Parathyroid adenoma (tissue), 2 donors: ENCODE measurements around the gene TMEM235.

Experiments used
- H2AFZ ChIP-seq: fragments of 300-600 bp; sonication (generic); one replicate; pipeline ENCODE4 v1.7.0; 2017; ENCODE audit warnings: antibody characterized with exemption, mild to moderate bottlenecking
- H3K27ac ChIP-seq: fragments of 300-600 bp; sonication (generic); one replicate; pipeline ENCODE4 v1.7.0; 2017
- H3K27me3 ChIP-seq: fragments of 300-600 bp; sonication (generic); one replicate; pipeline ENCODE4 v1.7.0; 2017; ENCODE audit warnings: low read length; ENCODE audit not compliant: control insufficient read depth, insufficient read depth
- H3K36me3 ChIP-seq: fragments of 300-600 bp; sonication (generic); one replicate; pipeline ENCODE4 v1.7.0; 2017; ENCODE audit warnings: low read length; ENCODE audit not compliant: control insufficient read depth, insufficient read depth
- H3K4me1 ChIP-seq: fragments of 300-600 bp; sonication (generic); one replicate; pipeline ENCODE4 v1.7.0; 2017; ENCODE audit warnings: control low read depth
- H3K4me2 ChIP-seq: fragments of 300-600 bp; sonication (generic); one replicate; pipeline ENCODE4 v1.7.0; 2017; ENCODE audit warnings: low read length
- H3K4me3 ChIP-seq: fragments of 300-600 bp; sonication (generic); one replicate; pipeline ENCODE4 v1.7.0; 2017; ENCODE audit warnings: low read depth, low read length
- H3K79me2 ChIP-seq: fragments of 300-600 bp; sonication (generic); one replicate; pipeline ENCODE4 v1.7.0; 2017; ENCODE audit warnings: control low read depth
- H3K9ac ChIP-seq: fragments of 300-600 bp; sonication (generic); one replicate; pipeline ENCODE4 v1.7.0; 2017; ENCODE audit warnings: mild to moderate bottlenecking
- H3K9me3 ChIP-seq: fragments of 300-600 bp; sonication (generic); one replicate; pipeline ENCODE4 v1.7.0; 2017; ENCODE audit warnings: low read length; ENCODE audit not compliant: control insufficient read depth
- TF ChIP-seq, protein P1 (sequence below): fragments of 300-600 bp; sonication (generic); IDR thresholded peaks from one replicate; pipeline ENCODE4 v1.7.0; 2017; ENCODE audit warnings: antibody characterized with exemption, mild to moderate bottlenecking
- donor health status: primary hyperparathyroidism.

Gene TMEM235

DNA sequence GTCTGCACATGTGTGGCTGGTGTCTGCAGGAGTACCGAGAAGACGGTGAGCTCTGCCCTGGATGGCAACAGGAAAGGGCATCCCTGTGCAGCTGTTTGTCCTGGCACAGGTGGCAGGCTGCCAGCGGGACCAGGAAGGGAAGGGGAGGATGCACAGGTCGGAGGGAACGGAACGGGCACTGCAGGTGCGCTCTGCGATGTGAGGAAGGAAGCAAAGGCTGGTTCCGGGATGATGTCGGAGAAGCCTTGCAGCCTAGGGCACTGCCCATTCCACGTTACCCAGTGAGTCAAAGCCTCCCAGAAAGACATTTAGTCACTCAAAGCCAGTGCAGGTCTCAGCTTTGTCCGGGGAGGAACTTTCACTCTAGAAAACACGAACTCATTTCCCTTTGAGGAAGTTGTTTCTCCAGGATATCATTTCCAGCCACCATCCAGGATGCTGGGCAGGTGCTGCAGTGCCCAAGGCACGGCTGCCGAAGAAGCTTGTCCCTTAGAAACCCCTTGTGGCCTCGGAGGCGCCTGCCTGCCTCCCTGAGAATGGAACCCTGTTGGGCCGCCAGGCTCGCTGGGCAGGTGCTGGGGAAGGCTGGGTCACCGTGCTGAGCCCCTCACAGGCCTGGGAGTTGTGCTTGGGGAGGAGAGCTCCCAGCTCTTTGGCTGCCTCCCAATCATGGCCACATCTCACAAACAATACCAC lies 4.5 kb upstream of the TMEM235 start:
- H3K9me3 ChIP-seq: no peaks in the 10 kb centered on the region
- no peak overlapping the region for H2AFZ ChIP-seq
- no peak overlapping the region for H3K4me2 ChIP-seq
- TF ChIP-seq, protein P1, sequence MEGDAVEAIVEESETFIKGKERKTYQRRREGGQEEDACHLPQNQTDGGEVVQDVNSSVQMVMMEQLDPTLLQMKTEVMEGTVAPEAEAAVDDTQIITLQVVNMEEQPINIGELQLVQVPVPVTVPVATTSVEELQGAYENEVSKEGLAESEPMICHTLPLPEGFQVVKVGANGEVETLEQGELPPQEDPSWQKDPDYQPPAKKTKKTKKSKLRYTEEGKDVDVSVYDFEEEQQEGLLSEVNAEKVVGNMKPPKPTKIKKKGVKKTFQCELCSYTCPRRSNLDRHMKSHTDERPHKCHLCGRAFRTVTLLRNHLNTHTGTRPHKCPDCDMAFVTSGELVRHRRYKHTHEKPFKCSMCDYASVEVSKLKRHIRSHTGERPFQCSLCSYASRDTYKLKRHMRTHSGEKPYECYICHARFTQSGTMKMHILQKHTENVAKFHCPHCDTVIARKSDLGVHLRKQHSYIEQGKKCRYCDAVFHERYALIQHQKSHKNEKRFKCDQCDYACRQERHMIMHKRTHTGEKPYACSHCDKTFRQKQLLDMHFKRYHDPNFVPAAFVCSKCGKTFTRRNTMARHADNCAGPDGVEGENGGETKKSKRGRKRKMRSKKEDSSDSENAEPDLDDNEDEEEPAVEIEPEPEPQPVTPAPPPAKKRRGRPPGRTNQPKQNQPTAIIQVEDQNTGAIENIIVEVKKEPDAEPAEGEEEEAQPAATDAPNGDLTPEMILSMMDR: no peak
- peaks cover 7% of the 10 kb centered on the region for H3K27me3 ChIP-seq
- no peak overlapping the region for H3K9ac ChIP-seq
- H3K4me3 ChIP-seq: no peak overlapping the region
- no peaks in the 10 kb centered on the region for H3K4me1 ChIP-seq
- no peak overlapping the region for H3K27ac ChIP-seq
- no peaks in the 10 kb centered on the region for H3K79me2 ChIP-seq
- no peaks in the 10 kb centered on the region for H3K36me3 ChIP-seq

DNA sequence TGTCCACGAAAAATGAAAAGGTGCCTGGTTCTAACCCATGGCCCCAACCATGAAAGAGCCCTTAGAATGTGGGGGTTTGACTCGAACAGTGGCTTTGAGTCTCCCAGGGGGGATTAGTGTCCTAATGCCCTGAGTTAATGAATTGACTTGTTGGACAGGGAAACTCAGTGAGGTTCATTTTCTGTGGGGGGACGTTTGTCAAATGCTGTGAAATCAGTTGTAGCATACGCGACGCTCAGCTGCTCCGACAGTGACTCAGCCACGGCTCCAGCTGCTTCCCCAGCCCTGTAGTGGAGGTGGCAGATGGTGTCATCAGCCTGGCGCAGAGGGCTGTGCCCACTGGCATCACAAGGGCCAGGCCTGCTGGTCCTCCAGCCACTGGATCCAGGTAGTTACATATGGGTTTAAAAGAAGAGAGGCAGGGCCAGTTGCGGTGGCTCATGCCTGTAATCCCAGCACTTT lies 3.9 kb upstream of the TMEM235 start:
- TF ChIP-seq, protein P1: no peak
- H3K27me3 ChIP-seq: peaks cover 7% of the 10 kb centered on the region
- no peak overlapping the region for H3K9ac ChIP-seq
- H3K4me3 ChIP-seq: no peak overlapping the region
- H3K79me2 ChIP-seq: no peaks in the 10 kb centered on the region
- H3K4me2 ChIP-seq: no peak overlapping the region
- H3K36me3 ChIP-seq: no peaks in the 10 kb centered on the region
- no peak overlapping the region for H2AFZ ChIP-seq
- no peak overlapping the region for H3K27ac ChIP-seq
- no peaks in the 10 kb centered on the region for H3K9me3 ChIP-seq
- no peaks in the 10 kb centered on the region for H3K4me1 ChIP-seq

DNA sequence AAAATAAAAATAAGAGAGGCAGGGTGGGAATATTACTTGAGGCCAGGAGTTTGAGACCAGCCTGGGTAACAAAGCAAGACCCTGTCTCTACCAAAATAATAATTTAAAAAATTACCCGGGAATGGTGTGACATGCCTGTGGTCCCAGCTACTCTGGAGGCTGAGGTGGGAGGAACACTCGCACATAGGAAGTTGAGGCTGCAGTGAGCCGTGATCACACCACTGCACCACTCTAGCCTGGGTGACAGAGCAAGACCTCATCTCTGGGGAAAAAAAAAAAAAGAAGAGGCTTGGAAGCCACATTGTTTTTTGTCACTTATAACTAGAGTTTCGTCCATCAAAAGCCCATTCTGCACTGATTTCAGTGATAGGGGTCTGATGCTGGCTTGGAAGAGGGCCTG lies 3.3 kb upstream of the TMEM235 start:
- Histone ChIP-seq H3K4me3 (no peak overlapping the region), H3K9me3 (no peaks in the 10 kb centered on the region), H3K27me3 (peaks cover 7% of the 10 kb centered on the region), H2AFZ (no peak overlapping the region), H3K9ac (no peak overlapping the region), H3K36me3 (no peaks in the 10 kb centered on the region), H3K79me2 (no peaks in the 10 kb centered on the region), H3K4me1 (no peaks in the 10 kb centered on the region), H3K27ac (no peak overlapping the region), H3K4me2 (no peak overlapping the region)
- TF ChIP-seq, protein P1: no peak

DNA sequence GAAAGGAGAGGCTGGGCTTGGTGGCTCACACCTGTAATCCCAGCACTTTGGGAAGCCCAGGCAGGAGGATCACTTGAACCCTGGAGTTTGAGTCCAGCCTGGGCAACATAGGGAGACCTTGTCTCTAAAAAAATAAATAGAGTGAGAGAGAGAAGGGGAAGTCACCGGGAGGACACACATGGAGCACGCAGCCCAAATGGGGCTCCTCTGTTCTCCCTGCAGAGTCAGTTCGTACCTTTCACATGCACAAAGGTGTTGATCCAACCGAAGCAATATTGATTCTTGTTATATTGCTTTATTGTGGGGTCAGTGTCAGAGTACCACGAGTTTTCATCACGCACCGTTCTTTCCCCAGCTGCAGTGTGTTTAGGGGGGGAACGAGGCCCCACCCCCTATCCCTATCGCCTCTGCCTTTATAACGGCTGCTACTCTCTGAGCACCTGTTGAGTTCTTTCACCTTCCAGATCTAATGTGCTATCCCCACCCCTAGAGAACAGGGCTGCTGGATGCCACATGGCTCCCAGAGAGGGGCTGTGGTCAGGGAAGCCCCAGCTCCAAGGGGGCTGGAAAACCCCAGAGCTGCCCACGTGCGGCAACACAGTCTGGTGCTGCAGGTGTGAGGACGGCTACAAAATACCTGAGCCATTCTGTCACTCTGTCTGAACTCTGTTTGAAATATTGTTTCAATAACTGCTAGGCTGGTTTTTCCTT lies 1.0 kb upstream of the TMEM235 start:
- Histone ChIP-seq H3K4me2 (no peak overlapping the region), H3K79me2 (no peaks in the 10 kb centered on the region), H3K27me3 (peaks cover 7% of the 10 kb centered on the region), H3K9me3 (no peaks in the 10 kb centered on the region), H3K27ac (no peak overlapping the region), H3K4me3 (no peak overlapping the region), H3K36me3 (no peaks in the 10 kb centered on the region), H3K4me1 (no peaks in the 10 kb centered on the region), H3K9ac (no peak overlapping the region), H2AFZ (no peak overlapping the region)
- TF ChIP-seq, protein P1: no peak
